ENCODE data around the gene COPS8. TPM values are rescaled to one million over a fixed set of nuclear protein-coding genes. Genes with fewer than 3 reads are reported as not detected.

COPS8 gene
- total and polyA plus RNA-seq, 2 of the 8 experiments (the other 6 are each of a cell fraction or from before 2014, with no cell fraction given) = 59.3 to 67.5 TPM

- Histone ChIP-seq H3K18ac (ENCODE audit: extremely low read depth, low read length) (no peak overlapping the region), H3K27ac (ENCODE audit: low read depth, low read length) (no peak overlapping the region), H2BK20ac (ENCODE audit: low read length) (no peak overlapping the region), H3K9me3 (ENCODE audit: insufficient read depth in 2 of 2, low read depth in 1 of 2, low read length in 1 of 2) (no peaks in the 10 kb centered on the region), H4K20me1 (replicated peaks in 1 of 2; ENCODE audit: control insufficient read depth in 1 of 2, insufficient read depth in 2 of 2, low read length in 2 of 2) (no peaks in the 10 kb centered on the region), H3K23me2 (ENCODE audit: low read depth, low read length) (no peaks in the 10 kb centered on the region; the same call in 1 of the 2 replicates), H4K91ac (replicated peaks; ENCODE audit: insufficient read length, low read length) (no peak overlapping the region), H3K4me2 (ENCODE audit: insufficient read depth in 1 of 2, low read depth in 2 of 2, low read length in 2 of 2) (no peak overlapping the region), H4K5ac (ENCODE audit: insufficient read length, low read depth, low read length) (no peak overlapping the region), H2BK5ac (ENCODE audit: low read depth, low read length) (no peak overlapping the region), H3K27me3 (replicated peaks in 1 of 4; ENCODE audit: control insufficient read depth in 3 of 4, extremely low read depth in 1 of 4, insufficient read depth in 3 of 4, low read length in 3 of 4) (no peaks in the 10 kb centered on the region), H2AFZ (ENCODE audit: low read length) (no peak overlapping the region), H2BK120ac (replicated peaks; ENCODE audit: low read depth, low read length) (no peak overlapping the region), H2BK12ac (ENCODE audit: low read depth, low read length) (no peak overlapping the region), H3K79me1 (ENCODE audit: low read depth, low read length) (no peaks in the 10 kb centered on the region), H2BK15ac (ENCODE audit: low read length) (no peak overlapping the region), H3K23ac (ENCODE audit: insufficient read length) (no peak overlapping the region), H3K36me3 (ENCODE audit: control insufficient read depth in 2 of 4, insufficient read depth in 4 of 4, low read length in 3 of 4) (no peaks in the 10 kb centered on the region), H3K79me2 (ENCODE audit: control insufficient read depth in 1 of 2, insufficient read depth in 2 of 2, low read length in 2 of 2) (no peaks in the 10 kb centered on the region), H3K4me1 (replicated peaks in 1 of 4; ENCODE audit: control insufficient read depth in 3 of 4, insufficient read depth in 4 of 4, low read length in 3 of 4) (no peaks in the 10 kb centered on the region), H2AK5ac (ENCODE audit: low read depth, low read length) (no peak overlapping the region), H3K9ac (replicated peaks in 1 of 4; ENCODE audit: extremely low read depth in 1 of 4, low read depth in 3 of 4, low read length in 3 of 4) (no peak overlapping the region), H4K8ac (ENCODE audit: extremely low read depth, insufficient read depth, low read length) (no peak overlapping the region), H3K56ac (replicated peaks; ENCODE audit: insufficient read length, low read depth, low read length) (no peak overlapping the region), H3K4me3 (ENCODE audit: extremely low read depth in 1 of 4, insufficient read depth in 2 of 4, low read depth in 3 of 4, low read length in 4 of 4) (no peak overlapping the region), H3K4ac (replicated peaks; ENCODE audit: insufficient read length, low read depth, low read length) (no peak overlapping the region), H3K14ac (ENCODE audit: insufficient read length) (no peak overlapping the region)
- ChIA-PET POLR2A (ENCODE audit: partially characterized antibody) (no interaction called here), CTCF (ENCODE audit: partially characterized antibody) (interaction anchor here (0.8 to 3.2 kb wide), 7 partner anchors 7 to 762 kb away, joined by 3 to 15 read pairs (median 5); no protein-coding TSS in a partner anchor)
- FAIRE-seq = peak; percentile 92
- 81% methylated on average over 24 of the region's 24 CpGs; no CpG with 5 or more reads in 1 of the 2 experiments for WGBS, 2 experiments (ENCODE audit: extremely low coverage in 1 of 2, insufficient coverage in 1 of 2, insufficient read length in 1 of 2, insufficient replicate concordance in 2 of 2, low coverage in 1 of 2, low lambda C conversion rate in 2 of 2, missing lambda C conversion rate in 1 of 2)
- DNase-seq (ENCODE audit: low read depth in 1 of 2, low spot score in 2 of 2) = peak in 1 of 2 experiments; percentile 99
- peak; percentile 94 to 95 for TF ChIP-seq RAD21 (IDR thresholded peaks at IDR 0.05 in 1 of 2, conservative IDR thresholded peaks at IDR 0.05 in 1 of 2; ENCODE audit: low read depth in 2 of 2, low read length in 2 of 2)
- TF ChIP-seq SIRT6 (IDR thresholded peaks at IDR 0.05; ENCODE audit: low read length) = no peak
- no peak for TF ChIP-seq KDM1A (IDR thresholded peaks at IDR 0.05; ENCODE audit: borderline replicate concordance, low read length)
- no peak for TF ChIP-seq RBBP5 (IDR thresholded peaks at IDR 0.05; ENCODE audit: borderline replicate concordance, low read depth, low read length)
- no peak for TF ChIP-seq SIN3A (conservative IDR thresholded peaks at IDR 0.05 in 1 of 2, IDR thresholded peaks at IDR 0.05 in 1 of 2; ENCODE audit: low read depth in 1 of 2, low read length in 2 of 2)
- TF ChIP-seq SP4 (IDR thresholded peaks at IDR 0.05; ENCODE audit: low read length) = no peak
- TF ChIP-seq, protein P1, sequence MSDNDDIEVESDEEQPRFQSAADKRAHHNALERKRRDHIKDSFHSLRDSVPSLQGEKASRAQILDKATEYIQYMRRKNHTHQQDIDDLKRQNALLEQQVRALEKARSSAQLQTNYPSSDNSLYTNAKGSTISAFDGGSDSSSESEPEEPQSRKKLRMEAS (IDR thresholded peaks at IDR 0.05) = no peak
- no peak for TF ChIP-seq BACH1 (IDR thresholded peaks at IDR 0.05; ENCODE audit: low read length)
- TF ChIP-seq SIX5 (IDR thresholded peaks at IDR 0.05; ENCODE audit: low read depth, low read length) = no peak
- no peak for TF ChIP-seq RNF2 (IDR thresholded peaks at IDR 0.05; ENCODE audit: borderline replicate concordance, low read depth, low read length, missing control alignments, poor library complexity, severe bottlenecking)
- no peak for TF ChIP-seq YY1 (IDR thresholded peaks at IDR 0.05; ENCODE audit: low read depth, low read length)
Observed at GRCh38 chr2:237072067-237072931, 13.4 kb upstream of the COPS8 start.

All from H1 (cell line).